Fibroblast of gingiva (primary cell): ENCODE measurements around the gene PPIC.

Source experiments
- DNase-seq: peaks from one replicate; pipeline ENCODE4 v3.0.0-alpha.2; 2011; ENCODE audit warnings: low read depth

PPIC gene

DNA sequence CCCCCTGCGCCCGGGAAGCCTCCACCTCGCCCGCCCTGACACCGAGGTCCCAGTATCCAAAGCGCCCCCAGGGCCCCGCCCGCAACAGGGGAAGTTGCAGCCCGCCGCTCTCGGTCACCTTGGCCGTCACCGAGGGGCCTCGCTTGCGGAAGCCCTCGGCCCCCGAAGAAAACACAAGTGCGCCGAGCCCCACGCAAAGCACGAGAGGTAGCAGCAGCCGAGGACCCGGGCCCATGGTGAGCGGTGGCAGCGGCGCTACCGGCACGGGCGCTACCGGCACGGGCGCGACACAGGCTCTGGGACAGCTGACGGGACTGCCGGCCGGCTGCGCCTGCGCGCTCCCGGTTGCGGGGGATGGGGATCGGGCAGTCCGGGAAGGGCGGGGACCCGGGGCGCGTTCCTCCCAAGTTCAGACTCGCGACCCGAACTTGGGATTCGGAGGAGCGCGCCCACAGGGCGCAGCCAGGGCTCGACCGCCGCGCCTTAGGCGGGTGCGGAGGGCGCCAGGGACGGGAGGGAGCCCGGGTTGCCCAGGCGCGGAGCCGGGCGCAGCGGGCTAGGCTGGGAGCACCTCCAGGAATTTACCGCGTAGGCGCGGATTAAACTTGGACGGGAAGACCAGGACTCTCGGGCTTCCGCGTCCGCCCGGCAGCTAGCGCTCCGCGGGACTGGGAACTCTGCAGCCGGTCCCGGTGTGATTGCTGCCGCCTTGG is at the start of gene PPIC:
PPIC (minus strand) TSS at position 335 of the 713 bp plus-strand sequence; CDS start at position 235, 100 bp downstream.
- DNase-seq = peak; percentile 85

DNA sequence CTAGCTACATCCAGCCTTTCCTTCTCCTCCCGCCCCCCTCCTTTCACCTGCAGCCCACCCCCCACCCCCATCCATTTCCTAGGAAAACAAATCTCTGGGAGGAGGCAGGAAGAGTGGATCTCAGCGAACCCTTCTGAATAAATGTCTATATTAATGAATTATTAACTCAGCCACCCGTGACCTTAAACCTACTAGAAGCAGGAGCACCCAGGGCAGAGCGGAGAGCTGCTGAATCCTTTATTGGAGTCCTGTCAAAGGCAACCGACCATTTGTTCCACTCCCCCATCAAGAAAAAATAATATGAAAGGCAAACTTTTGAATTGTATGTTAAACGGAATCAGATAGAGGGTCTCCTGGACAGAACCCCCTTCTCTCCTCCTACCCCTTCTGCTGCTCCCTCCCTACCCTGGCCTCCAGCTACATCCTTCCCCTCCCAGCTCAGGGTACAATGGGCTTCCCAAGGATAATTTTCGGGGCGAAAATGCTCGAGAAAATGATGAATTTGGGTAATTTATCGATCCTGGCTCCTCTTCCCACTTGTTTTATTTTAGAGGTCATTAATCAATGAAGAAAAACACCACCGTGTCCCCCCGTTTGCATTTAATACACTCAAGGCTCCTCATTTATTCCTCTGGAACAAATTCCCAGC is 49.2 kb upstream of the PPIC start:
- no peak for DNase-seq

DNA sequence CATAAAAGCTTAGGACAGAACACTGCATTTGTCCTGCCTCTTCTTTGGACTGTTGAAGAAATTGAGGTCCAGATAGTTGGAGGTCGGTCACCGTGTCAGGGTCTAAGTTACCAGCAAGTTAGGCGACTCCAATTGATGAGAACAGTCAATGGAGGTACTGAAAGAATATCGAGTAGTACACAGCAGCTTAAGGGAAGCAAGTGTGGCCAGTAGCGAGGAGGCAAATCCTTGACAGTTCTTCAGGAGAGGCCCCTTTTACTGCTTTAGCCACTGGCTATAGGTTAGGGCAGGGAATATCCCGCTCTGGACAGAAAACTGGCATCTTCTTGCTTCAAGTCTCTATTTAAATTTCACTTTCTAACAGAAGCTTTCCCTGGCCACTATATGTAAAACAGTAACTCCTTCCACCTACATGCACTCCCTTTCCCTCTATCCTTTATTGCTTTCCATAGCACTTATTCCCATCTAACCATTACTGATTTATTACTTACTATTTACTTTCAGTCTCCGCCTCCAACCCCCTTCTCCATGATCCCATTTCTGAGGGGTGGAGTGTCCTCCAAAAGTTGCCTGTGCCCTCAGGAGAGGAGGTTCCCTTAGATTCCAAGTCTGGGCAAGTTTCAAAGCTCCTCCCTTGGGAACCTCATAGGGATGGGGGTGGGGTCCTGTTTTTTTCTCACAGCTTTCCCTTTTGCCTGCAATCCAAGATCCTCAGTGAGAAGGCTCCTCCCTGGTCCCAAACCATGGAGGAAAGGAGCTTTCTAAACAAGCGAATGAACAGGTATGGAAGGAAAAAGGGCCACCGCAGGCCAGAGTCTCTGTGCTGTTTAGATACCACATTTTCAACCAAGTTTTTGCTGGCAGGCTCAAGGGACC is 48.4 kb upstream of the PPIC start:
- no peak for DNase-seq

DNA sequence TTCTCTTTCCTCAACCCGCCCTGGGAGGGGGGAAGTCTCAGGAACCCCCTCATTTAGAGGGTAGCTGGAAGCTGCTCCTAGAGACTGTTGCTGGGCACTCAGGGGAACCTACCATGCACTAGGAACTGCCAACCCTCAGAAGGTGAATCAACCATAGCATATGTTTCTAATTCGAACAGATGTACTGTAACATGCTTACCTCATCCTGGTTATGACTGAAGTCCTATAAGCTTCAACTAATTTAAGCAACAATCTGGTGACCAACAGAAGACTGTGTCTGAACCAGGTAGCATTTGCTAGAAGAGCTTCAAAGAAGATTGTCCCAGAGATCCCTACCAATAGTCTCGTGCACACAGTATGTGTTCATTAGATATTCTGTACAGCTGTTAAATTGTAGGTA is 46.8 kb upstream of the PPIC start:
- no peak for DNase-seq

DNA sequence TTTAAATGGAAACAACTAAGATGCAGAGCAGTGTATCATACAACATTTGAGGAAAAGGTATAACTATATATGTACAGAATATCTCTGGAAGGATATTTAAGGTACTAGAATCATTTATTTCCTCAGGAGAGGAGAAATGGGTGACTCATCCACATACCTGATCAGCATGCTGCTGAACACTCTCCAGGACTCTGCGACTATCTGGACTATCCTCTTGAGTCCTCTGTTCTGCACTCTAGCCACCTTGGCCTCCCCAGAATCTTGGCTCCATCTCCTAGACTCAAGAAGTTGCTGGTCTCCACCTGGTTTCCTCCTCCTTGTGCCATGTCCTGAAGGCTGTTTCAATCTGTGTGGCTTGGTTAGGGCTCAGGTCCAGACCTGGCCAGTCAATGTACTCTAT is 43.7 kb upstream of the PPIC start:
- DNase-seq = no peak

DNA sequence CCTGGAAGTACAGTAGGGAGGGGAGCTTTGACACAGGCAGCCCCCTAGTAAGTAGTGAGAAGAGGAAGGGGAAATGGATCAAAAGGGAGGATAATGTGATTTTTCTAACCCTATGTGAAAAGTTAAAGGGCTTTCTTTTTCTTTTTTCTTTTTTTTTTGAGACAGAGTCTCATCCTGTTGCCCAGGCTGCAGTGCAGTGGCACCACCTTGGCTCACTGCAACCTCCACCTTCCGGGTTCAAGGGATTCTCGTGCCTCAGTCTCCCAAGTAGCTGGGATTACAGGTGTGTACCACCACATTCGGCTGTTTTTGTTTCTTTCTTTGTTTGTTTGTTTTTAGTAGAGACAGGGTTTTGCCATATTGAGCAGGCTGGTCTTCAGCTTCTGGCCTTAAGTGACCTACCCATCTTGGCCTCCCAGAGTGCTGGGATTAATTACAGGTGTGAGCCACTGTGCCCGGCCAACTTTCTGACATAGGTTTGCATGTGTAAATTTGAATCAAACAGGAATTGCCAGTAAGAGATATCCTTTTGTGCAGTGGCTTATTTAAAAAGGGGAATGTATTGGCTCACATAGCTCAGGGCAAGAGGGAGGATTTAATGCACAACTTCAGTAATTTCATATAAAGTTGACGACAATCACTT is 39.1 kb upstream of the PPIC start:
- no peak for DNase-seq

DNA sequence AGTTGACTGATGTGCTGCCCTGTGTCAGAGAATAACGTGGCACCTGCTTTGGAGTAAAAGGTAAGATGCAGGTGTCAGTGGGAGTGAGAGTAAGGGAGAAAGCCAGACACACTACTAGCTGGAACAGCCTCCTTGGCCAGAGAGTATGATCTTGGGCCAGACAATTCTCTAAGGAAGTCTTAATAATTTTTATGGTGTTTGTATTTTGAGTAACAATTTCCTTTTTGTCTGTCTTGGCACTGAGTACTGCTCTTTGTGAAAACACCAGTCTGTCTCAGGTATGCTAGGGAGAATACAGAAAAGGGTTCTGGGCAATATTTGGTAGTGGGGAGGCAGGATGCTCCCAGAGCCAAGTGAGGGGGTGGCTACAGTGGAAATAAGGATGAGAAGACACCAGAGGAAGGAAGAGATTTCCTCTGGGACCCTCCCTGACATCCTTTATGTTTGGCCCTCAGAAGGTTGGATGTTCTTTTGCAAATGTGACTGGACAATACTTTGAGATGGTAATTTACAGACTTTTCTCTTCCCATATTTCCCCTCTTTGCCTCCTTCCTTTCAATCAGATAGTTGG is 31.9 kb upstream of the PPIC start:
- DNase-seq = no peak

DNA sequence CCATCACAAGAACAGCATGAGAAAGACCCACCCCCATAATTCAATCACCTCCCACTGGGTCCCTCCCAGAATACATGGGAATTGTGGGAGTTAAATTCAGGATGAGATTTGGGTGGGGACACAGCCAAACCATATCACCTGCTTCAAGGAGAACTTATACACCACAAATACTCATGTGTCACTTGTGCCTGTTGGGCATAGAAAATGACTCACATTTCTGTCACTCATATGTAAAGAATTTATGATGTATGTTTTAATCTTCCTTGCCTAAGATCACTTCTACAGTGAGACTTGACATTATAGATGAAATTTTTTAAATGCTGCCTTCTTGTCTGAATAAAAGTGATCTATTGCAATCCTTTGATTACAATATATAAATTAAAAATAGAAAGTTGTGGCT is 29.5 kb upstream of the PPIC start:
- no peak for DNase-seq

DNA sequence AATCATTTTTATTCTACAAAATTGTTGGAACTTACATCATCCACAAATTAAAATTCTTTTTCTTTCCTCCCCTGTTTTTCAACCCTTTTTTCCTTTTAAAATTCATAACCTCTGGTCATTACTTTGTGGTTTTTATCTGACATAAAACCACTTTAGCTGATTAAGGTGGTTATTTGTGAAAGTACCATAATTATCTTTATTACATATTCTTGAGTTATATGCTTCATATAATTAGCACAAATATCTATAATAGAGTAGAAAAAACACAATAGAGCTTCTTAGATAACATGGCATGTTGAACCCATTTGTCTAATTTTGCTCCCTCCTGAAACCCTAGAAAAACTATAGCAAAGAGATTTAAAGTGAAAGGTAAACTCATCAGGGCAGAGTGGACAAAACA is 22.9 kb upstream of the PPIC start:
- DNase-seq = no peak

DNA sequence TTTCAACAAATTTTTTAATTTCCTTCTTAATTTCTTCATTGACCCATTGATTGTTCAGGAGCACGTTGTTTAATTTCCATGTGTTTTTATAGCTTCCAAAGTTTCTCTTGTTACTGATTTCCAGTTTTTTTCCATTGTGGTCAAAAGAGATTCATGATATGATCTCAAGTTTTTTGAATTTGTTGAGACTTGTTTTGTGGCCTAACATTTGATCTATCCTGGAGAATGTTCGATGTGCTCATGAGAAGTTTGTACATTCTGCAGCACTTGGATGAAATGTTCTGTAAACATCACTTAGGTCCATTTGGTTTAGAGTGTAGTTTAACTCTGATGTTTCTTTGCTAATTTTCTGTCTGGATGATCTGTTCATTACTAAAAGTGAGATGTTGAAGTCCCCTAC is 14.7 kb upstream of the PPIC start:
- DNase-seq = no peak

DNA sequence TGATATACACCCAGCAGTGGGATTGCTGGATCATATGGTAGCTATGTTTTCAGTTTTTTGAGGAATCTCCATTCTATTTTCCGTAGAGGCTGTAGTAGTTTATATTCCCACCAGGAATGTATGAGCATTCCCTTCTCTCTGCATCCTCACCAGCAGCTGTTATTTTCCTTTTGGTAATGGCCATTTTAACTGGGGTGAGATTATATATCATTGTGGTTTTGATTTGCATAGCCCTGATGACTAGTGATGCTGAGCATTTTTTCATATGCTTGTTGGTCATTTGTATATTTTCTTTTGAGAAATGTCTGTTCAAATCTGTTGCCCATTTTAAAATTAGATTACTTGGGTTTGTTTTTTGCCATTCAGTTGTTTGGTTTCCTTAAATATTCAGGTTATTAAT is 11.2 kb upstream of the PPIC start:
- DNase-seq = peak; percentile 17

DNA sequence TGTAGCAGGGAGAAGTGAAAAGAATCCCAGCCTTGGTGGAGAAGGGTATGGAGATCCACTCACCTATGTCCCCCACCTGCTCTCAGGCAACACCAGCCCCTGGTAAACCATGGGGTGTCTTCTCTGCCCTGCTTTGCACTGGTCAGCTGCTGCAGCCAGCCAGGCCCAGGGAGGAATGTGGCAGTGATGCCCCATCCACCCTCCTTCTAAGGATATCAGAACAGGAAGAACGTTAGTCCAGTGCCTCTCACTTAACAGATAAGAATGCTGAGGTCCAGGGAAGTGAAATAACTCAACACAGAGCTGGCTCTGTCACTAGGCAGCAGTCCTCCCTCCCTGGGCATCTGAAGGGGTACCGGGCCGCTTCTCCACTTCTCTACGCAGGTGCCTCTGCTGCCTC is 9.7 kb upstream of the PPIC start:
- no peak for DNase-seq

DNA sequence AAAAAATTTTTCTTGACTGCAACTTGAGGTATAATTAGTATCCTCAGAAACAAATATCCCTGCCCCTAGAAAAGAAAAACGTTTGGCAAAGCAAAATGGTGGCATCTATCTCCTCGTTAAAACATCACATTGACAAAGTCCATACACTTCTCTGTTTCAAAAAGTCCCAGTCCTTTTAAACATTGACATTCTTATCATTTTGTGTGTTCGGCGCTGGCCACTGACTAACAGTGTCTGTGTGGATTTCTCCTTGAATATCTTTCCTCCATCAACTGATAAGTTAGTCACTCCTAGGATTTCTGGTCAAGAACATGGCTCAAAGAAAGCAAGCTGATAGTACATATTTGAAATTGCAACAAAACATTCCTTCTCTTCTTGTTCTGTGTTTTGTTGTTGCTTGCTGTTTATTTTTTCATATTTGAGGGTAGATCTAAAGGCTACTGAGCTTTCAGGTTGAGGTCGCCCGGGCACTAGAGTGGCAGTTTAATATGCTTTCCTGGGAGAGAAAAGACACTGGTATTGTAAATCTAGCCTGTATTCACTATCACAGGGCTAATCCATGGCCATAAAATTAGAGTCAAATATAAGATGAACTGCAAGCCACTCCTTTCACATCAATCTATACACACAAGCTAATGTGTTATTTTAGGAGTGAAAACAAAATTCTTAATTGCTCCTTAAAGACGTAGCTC is 8.5 kb upstream of the PPIC start:
- no peak for DNase-seq

DNA sequence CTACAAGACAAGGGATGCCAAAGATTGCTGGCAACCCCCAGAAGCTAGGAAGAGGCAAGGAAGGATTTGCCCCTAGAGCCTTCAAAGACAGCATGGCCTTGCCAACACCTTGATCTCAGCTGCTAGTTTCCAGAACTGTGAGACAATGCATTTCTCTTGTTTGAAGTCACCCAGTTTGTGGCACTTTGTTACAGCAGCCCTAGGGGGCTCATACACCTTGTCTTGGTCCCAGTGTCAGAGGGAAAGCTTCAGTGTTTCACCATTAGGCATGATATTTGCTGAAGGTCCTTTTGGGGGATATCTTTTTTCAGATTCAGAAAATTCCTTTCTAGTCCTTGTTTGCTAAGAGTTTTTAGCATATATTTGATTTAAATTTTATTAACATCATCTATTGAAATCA is 3.1 kb upstream of the PPIC start:
- DNase-seq = no peak

DNA sequence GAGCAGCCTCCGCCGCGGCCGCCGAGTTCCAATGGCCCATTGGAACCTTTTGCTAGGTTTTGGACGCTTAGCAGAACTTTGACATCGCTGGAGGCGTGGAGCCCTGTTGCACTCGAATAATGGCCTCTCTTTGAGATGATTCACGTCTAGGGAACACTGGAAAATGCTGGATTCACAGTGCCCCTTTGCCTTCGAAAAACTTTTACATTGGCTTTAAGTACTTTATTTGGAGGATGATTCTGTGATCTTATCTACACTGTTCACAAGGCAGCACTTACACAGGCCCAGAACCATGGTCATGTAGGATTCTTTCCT is 536 bp upstream of the PPIC start:
- no peak for DNase-seq

DNA sequence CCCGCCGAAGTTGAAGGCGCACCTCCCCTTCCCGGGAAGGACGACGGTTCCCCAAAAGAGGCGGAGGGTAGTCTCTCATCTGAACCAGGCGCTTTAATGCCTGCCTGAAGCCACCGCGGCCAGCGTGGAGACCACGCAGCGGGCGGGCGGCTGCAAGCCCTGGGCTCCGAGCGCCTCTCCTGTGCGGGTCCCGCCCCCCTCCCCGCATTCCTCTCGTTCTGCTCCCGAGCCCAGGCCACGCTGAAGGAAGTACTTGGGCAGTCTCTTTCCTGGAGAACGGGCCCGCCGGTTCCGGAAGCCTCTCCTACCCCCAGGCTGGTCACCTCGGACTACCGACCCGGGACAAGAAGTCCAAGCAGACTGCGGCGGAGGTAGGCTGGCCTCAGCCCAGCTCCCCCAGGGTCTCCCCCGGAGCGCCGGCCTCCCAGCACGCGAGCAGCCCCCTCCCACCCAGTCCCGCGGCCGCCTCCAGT is 571 bp downstream of the PPIC start:
- DNase-seq = peak; percentile 49

DNA sequence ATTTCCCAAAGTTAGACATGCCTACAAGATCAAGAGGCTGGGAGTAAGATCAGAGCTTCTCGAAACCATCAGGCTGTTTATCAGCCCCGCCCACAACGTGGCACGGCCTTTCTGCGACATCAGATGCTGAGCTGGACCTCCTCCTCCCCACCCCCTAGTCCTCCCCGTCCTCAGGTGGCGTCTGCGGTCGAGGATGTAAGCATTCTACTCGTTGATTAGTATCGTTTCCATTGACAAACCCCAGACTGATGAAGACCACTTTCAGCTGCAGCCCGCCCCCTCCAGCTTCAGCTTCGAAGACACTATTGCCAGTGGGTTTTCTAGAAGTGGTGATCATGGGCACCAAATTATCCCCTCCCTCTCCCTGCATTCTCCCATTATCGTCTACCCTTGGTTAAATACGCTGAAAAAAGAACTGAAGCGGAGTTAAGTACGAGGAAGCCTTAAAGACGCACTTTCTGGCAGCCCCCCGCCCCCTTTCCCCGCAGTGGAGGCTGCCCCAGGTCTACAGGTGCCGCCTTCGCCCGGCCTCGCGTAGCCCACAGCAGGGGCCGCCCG is 1.1 kb downstream of the PPIC start:
- DNase-seq = peak; percentile 34

DNA sequence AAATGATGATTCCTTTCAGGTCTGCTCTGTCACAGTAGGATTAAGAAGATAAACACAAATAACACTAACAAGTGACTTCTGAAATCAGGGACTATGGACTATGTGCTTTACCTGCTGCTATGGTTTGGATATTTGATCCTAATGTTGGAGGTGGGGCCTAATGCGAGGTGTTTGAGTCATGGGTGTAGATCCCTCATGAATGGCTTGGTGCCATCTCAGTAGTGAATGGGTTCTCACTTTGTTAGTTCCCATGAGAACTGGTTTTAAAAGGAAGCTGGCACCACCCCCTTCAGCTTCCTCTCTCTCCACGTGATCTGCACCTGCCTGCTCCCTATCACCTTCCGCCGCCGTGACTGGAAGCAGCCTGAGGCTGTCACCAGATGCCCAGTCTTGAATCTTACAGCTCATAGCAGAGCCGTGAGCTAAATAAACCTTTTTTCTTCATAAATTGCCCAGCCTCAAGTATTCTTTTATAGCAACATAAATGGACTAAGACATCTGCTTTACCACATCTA is 3.3 kb downstream of the PPIC start:
- no peak for DNase-seq

DNA sequence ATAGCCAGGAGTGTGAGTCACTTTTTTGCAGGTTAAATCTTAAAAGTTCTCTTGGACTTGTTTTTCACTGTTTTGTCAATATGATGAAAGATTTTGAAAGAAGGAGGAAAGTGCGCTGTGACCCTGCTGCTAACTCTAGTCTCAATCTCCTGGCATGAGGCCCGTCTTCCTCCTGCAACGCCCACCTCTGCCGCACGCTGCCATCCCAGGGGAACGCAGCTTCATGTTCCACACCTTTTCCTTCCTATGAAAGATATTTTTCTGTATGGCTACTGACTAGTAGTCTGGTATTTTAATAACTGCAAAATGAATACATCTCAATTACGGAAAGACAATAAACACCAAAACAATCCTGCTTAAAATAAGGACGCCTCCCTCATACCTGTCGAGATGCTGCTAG is 8.3 kb downstream of the PPIC start:
- no peak for DNase-seq

DNA sequence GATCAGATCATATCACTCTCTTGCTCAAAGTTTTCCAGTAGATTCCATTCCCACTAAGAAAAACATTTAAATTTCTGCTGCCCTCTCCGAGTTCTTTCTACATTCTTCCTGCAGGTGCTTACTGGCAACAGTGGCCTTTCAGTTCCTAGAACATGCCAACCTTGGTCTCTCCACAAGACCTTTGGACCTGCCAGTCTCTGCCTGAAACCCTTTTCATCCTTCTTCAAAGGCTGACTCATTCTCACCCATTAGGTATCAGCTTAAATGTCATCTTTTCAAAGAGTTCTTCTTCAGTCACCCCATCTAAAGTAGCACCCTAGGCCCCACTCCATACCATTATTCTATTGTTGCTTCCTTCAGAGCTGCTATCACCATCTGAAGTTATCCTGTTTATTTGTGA is 21.8 kb downstream of the PPIC start:
- no peak for DNase-seq

DNA sequence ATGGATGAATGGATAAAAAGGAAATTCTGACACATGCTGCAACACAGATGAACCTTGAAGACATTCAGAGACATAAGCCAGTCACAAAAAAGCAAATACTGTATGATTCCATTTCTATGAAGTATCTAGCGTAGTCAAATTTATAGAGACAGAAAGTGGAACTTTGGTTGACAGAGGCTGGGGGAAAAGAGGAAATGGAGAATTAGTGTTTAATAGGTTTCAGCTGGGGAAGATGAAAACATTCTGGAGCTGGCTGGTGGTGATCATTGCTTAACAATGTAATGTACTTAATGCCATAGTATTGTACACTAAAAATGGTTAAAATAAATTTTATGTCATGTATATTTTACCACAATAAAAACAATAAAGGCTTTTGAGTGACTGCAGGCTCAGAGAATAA is 24.2 kb downstream of the PPIC start:
- peak; percentile 47 for DNase-seq
